GM21786 (cell line): ENCODE measurements around the gene FICD.
"Not testable (repeated sequence)": the region's sequence is repeated elsewhere in the genome, so short reads cannot be mapped to it uniquely, and the experiment has no call there.

Source experiments
- ATAC-seq: cut with Tn5 transposase; IDR thresholded peaks from one replicate; pipeline ENCODE4 v1.9.1; 2021; ENCODE audit not compliant: unreplicated experiment

Gene FICD

GRCh38 chr12:108531929-108532848, 17.1 kb downstream of the FICD start:
- no peak for ATAC-seq

DNA sequence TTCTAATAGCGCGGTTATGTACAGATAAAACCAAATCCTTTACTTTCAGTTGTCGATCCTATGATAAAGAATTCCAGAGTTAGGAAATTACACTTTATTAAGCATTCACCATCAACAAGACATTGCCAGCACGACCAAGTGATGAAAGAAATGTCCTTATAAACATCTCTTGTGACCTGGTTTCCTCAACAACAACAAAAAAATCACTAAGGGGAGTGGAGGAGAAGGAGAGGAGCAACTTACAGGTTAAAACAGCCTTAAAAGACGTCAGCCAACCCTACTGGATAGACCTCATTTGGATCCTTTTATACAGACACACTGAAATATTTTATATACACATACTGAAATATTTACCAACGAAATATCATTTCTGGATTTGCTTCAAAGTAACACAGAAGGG, 23.1 kb downstream of the FICD start:
- no peak for ATAC-seq

DNA sequence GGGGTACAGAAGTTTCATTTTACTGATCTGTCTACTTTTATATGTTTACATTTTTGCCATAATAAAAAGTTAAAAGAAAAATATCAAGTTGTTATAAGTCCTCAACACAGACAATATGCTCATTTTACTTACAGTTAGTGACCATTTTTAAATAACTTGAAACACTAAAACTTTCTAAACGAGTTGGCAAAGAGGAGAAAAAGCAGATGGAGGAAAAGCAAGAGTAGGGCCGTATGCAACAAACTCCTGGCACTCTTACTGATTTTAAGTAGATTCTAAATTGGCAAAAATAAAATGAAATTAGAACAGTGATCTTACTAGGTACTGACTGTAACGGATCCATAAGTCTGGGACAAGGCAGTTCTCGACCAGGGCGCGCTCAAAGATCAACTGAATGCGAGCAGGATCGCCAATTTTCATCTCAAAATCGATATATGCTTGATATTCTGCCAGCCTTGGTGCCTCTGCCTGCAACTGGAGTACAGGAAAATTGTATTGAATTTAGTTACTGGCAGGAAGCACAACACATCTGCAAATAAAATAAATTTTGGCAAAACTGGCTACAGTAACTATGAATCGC, 23.6 kb downstream of the FICD start:
- ATAC-seq = no peak

- ATAC-seq = no peak
Observed at GRCh38 chr12:108542320-108542719, 27.2 kb downstream of the FICD start.

DNA sequence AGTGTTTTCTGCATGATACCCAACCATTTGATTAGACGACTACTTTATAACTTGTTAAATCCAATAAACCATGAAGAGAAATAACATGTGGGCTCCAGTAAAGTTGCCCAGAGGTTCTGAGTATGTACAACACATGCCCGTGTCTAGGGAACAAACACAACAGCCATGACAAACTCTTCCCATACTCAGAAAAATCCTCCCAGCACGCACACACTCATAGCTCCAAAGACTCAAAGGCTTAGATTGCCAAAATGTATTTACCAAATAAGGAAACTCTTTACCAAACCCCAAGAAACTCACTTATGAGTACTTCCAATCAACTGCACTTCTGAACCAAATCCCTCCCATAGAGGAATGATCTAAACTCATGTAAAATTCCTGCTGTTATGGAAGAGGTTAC, 28.6 kb downstream of the FICD start:
- no peak for ATAC-seq

DNA sequence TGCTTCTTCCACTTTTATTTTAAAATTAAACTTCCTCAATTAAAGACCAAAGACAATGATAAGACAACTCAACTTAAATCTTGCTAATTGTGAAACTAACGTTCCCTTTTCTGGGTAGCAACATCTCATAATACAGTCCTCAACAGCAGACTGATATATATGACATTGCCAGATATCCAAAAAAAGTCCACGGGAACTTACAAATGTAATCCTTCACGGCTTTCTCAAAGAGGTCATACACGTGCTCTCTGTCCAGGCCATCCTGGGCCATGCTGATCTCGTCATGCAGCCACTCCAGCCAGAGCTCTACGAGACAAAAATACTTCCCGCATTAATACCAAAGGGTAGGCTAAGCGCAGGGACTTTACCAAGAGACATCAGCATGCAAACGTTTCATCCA, 32.6 kb downstream of the FICD start:
- ATAC-seq = no peak

DNA sequence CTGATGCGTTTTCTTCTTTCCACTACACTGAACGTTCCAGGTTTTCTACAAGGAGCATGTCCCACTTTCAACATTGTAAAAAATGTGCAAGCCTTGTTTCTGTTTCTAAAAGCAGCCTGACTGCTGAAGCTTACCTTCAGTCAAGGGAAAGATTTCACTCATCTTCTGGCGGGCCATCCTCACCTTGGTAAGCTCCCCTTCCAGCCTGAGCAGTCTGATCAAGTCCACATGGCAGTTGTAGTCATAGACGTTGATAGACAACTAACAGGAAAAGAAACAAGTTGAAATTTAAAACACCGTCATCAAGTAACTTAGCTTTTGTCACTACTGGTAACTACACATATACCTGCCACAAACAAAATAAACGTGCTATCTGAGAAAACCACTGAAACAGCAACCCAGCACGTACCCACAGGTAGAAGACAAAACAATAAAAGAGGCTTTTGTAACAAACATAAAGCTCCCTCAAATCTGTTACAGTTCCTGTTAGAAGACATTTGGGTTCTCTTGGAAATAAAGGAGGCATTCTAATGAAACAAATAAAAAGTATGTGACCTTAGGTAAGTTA, 34.0 kb downstream of the FICD start:
- ATAC-seq = no peak

DNA sequence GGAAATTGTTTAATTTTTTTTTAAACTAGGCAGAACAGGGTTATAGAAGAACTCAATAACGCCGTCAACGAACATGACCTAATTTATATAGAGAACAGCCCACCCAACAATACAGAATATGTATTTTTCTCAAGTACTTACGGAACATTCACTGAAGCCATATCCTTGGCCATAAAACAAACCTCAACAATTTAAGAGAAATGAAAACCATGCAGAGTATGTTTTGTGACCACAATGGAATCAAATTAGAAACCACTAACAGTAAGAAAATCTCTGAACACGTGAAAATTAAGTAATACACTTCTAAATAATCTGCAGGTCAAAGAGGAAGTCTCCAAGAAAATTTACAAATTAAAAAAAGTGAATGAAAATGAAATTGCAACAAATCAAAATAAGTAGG, 36.5 kb downstream of the FICD start:
- ATAC-seq = no peak

DNA sequence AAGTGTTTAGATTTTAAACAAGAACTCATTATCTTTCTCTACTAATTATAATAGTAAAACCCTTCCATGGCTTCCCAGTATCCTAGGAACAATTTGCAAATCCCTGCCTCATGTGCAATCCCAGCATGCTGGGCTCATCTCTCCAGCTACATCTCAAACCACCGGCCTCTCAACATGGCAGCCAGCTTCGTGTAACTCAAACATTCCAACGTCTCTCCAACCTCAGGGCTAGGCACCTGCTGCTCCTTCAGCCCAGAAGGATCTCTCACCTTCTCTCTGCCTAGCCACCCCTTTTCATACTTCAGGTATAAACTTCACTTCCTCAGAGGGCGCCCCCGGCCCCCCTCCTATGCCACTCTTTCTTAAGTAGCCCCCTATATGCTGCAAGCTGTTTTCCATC, 38.7 kb downstream of the FICD start:
- ATAC-seq = no peak

DNA sequence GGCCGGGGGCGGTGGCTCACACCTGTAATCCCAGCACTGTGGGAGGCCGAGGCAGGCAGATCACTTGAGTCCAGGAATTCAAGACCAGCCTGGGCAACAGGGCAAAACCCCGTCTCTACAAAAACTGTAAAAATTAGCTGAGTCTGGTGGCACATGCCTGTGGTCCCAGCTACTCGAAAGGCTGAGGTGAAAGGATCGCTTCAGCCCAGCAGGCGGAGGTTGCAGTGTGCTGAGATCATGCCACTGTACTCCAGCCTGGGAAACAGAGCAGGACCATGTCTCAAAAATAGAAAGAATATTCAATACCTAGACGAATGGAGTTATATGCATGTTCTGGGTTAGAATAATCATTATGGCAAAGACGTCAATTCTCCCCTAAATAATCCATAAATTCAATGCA, 40.3 kb downstream of the FICD start:
- ATAC-seq = not testable (repeated sequence)

DNA sequence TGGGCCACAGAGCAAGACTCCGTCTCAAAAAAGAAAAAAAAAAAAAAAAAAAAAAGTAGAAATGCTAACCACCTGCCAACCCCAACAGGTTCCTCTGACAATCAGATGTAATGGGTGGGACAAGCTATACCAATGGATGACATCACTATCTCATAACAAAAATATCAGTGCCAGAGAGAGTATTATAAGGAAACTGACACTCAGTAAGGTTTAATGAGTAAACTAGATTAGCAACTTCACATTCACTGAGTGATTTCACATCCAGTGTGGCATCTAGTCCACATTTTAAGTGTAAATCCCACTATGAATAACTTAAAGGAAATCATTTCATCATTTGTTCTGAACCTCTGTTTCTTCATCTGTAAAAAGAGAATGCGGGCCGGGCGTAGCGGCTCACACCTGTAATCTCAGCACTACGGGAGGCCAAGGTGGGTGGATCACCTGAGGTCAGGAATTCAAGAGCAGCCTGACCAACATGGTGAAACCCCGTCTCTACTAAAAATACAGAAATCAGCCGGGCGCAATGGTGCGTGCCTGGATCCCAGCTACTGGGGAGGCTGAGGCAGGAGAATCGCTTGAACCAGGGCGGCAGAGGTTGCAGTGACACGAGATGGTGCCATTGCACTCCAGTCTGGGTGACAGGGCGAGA, 44.1 kb downstream of the FICD start:
- no peak for ATAC-seq

DNA sequence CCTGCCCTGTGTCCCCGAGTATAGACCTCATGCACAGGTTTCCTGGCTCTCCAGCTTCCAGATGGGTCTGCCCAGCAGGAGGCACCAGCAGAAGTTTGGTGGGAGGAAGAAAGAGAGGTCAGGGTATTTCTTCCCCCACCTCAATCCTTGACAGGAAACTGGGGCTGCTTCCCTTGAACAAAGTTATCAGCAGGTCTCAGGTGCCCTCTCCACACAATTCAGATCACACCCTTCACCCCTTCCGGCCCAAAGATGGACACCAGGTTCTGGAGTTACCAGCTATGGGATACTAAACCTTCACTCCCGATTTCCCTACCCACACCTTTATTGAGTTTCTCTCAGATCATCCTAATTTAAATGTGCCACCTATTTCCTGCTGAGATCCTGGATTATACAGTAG, 44.7 kb downstream of the FICD start:
- ATAC-seq = no peak

GRCh38 chr12:108560321-108560721, 45.2 kb downstream of the FICD start:
- no peak for ATAC-seq

GRCh38 chr12:108560752-108561719, 46.0 kb downstream of the FICD start, which contains the start of gene SART3:
TSS of gene SART3 (minus strand) at chr12:108561173. CDS start at chr12:108561154, 19 bp downstream.
- peak; percentile 36 for ATAC-seq

GRCh38 chr12:108561852-108562347, 46.8 kb downstream of the FICD start:
- no peak for ATAC-seq

- ATAC-seq = peak; percentile 50
Observed at GRCh38 chr12:108562348-108563135, 47.5 kb downstream of the FICD start, which contains the start of gene ISCU. TSS of gene ISCU (plus strand) at chr12:108562596. CDS start at chr12:108562623, 27 bp downstream.

- no peak for ATAC-seq
Observed at GRCh38 chr12:108563136-108563803, 48.2 kb downstream of the FICD start.

DNA sequence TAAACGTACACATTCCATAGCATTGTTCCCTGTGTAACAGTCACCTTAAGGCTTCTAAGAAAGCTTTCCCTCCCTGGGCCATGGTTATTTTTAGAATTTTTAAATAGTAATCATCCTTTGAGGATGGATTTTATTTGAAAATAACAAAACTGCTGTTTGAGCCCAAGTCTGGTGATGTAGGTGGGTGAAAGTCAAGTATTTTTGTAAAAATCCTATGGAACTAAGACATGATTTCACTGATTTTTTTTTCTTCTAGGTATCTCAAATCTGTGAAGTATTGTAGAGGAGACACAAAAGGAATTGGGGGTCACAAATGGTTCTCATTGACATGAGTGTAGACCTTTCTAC, 48.7 kb downstream of the FICD start:
- no peak for ATAC-seq

GRCh38 chr12:108564724-108565123, 49.6 kb downstream of the FICD start:
- no peak for ATAC-seq
